GM21360 (cell line): Measurements from ENCODE around the gene KIR3DL2.
"Not testable (repeated sequence)": the region's sequence is repeated elsewhere in the genome, so short reads cannot be mapped to it uniquely, and the experiment has no call there.

Experiments used
- ATAC-seq: cut with Tn5 transposase; IDR thresholded peaks from one replicate; pipeline ENCODE4 v1.9.1; 2021; ENCODE audit warnings: mild to moderate bottlenecking, moderate library complexity; ENCODE audit not compliant: unreplicated experiment

KIR3DL2 gene

DNA sequence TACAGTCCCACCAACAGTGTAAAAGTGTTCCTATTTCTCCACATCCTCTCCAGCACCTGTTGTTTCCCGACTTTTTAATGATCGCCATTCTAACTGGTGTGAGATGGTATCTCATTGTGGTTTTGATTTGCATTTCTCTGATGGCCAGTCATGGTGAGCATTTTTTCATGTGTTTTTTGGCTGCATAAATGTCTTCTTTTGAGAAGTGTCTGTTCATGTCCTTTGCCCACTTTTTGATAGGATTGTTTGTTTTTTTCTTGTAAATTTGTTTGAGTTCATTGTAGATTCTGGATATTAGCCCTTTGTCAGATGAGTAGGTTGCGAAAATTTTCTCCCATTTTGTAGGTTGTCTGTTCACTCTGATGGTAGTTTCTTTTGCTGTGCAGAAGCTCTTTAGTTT is 13.2 kb downstream of the KIR3DL2 start:
- ATAC-seq = not testable (repeated sequence)

- no peak for ATAC-seq
Measured at GRCh38 chr19:54871696-54872095, 21.5 kb downstream of the KIR3DL2 start.

DNA sequence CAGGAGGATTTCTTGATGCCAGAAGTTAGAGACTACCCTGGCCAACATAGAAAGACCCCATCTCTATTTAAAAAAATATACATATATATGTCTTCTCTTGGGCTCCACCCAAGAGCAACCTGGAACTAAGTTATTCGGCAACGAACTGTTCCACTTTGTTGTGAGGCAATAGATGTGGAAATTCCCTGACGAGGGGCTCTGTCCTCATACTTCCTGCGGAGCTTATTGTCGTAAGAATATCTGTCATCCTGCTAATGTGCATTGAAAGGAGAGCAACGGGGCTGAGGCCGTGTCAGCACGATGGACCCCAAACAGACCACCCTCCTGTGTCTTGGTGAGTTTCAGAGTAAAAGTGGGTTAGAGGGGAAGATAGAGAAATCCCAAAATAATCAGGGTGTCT is 23.7 kb downstream of the KIR3DL2 start, which contains the start of gene FCAR:
FCAR (plus strand) TSS at position 246 of the 400 bp plus-strand sequence; CDS start at position 301, 55 bp downstream.
- no peak for ATAC-seq

- ATAC-seq = no peak
Measured at GRCh38 chr19:54875506-54875905, 25.3 kb downstream of the KIR3DL2 start.

- ATAC-seq = no peak
Measured at GRCh38 chr19:54877471-54877870, 27.2 kb downstream of the KIR3DL2 start.

DNA sequence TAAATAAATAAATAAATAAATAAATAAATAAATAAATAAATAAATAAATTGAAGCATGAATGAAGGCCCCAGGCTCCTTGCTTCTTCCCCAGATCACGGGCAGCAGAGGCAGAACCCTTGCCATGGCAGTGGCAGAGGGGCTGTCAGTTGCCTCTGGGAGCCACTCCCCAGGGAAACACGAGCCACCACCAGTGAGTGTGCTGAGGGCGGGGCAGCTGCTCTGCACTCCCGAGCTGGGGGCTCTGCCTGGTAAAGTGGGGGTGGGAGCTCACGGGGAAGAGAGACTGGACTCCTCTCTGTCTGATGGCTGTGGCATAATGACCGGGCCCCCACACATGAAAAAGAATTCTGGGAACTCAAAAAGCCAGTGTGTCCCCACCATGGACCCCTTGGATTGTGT is 31.6 kb downstream of the KIR3DL2 start:
- ATAC-seq = no peak

DNA sequence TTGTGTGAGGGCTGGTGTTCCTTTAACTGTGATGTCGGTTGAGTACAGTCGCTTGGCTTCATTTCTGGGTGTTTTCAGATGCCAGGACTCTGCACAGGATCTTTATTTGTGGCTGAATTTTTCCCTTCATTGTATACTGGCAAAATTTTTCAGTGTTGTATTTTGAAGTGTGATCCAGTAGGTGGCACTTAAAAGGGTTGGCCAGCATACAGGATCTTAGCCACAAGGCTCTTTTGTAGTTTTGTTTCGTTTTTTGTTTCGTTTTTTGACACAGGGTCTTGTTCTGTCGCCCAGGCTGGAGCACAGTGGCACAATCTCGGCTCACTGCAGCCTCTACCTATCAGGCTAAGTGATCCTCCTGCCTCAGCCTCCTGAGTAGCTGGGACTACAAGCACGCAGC is 32.5 kb downstream of the KIR3DL2 start:
- no peak for ATAC-seq

- no peak for ATAC-seq
Measured at GRCh38 chr19:54883228-54883627, 33.0 kb downstream of the KIR3DL2 start.

GRCh38 chr19:54888239-54888638 is 38.0 kb downstream of the KIR3DL2 start:
- no peak for ATAC-seq

- no peak for ATAC-seq
Measured at GRCh38 chr19:54889566-54889965, 39.3 kb downstream of the KIR3DL2 start.

DNA sequence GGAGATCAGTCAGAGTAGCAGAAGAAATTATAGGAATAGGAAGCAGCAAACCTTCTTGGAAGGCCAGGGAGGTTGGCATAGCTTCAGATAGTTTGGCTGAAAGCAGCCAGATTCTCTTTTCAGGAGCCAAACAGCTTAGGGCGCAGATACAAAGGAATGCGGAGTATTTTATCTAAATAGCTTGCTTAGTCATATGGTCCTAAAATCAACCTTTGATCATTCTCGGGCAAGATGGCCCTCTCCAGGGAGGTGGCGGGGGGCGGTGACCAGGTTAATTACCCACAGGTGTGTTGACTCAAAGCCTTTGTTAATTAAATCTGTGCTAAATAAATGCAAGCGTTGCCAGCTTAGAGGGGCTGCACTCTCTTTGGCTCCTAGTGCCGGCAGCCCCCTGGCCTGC is 43.2 kb downstream of the KIR3DL2 start:
- ATAC-seq = no peak

- not testable (repeated sequence) for ATAC-seq
Measured at GRCh38 chr19:54894106-54894505, 43.9 kb downstream of the KIR3DL2 start.

- no peak for ATAC-seq
Measured at GRCh38 chr19:54896036-54896435, 45.8 kb downstream of the KIR3DL2 start.

GRCh38 chr19:54898685-54899084 is 48.4 kb downstream of the KIR3DL2 start:
- not testable (repeated sequence) for ATAC-seq

GRCh38 chr19:54899646-54900045 is 49.4 kb downstream of the KIR3DL2 start:
- ATAC-seq = not testable (repeated sequence)

- ATAC-seq = not testable (repeated sequence)
Measured at GRCh38 chr19:54901153-54901552, 50.9 kb downstream of the KIR3DL2 start.

DNA sequence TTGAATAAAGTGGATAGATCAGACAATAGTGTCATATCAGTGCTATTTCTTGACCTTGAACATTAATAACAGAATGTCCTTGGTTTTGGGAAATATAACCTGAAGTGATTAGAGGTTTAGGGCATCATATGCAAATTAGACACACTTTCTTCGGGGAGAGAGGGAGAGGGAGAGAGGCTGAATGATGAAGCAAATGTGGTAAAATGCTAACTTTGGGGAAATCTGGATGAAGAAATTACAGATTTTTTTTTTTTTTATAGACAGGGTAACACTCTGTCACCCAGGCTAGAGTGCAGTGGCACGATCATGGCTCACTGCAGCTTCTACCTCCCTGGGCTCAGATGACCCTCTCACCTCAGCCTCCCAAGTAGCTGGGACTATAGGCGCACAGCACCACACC is 51.8 kb downstream of the KIR3DL2 start:
- ATAC-seq = no peak

DNA sequence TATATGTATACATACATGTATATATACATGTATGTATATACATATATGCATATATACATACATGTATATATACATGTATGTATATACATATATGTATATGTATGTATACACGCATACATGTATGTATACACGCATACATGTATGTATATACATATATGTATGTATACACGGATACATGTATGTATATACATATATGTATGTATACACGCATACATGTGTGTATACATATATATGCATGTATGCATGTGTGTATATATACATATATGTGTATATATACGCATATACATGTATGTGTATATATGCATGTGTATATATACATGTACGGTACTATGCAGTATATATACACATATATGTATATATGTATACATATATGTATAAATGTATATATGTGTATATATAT is 53.1 kb downstream of the KIR3DL2 start:
- no peak for ATAC-seq

DNA sequence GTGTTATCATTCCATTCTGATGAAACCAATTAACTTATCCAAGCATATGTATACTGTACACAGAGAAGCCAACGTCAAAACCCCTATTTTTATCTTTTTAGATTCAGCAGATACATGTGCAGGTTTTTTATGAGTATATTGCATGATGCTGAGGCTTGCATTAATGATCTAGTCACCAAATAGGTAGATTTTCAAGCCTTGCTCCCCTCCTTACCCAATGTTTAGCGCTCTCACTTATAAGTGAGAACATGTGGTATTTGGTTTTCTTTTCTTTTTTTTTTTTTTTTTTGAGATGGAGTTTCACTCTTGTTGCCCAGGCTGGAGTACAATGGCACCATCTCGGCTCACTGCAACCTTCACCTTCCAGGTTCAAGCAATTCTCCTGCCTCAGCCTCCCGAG is 54.0 kb downstream of the KIR3DL2 start:
- ATAC-seq = not testable (repeated sequence)

DNA sequence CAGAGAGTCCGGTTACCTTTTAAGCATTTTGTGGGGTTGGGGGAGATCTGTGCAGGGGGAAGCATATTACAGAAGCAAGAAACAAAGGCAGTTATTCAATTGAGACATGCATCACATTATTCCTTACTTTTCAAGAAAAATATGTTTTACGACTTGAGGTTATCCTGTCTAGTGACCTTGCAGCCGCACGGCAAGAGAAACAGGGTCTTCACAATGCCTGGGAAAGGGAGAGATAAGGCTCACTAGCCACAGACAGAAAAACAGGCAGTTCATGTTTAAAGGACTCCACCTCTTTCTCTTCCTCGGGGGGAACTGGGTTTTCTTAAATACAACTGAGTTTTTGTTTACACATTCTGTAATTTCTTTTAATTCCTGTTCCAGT is 55.2 kb downstream of the KIR3DL2 start:
- ATAC-seq = no peak

DNA sequence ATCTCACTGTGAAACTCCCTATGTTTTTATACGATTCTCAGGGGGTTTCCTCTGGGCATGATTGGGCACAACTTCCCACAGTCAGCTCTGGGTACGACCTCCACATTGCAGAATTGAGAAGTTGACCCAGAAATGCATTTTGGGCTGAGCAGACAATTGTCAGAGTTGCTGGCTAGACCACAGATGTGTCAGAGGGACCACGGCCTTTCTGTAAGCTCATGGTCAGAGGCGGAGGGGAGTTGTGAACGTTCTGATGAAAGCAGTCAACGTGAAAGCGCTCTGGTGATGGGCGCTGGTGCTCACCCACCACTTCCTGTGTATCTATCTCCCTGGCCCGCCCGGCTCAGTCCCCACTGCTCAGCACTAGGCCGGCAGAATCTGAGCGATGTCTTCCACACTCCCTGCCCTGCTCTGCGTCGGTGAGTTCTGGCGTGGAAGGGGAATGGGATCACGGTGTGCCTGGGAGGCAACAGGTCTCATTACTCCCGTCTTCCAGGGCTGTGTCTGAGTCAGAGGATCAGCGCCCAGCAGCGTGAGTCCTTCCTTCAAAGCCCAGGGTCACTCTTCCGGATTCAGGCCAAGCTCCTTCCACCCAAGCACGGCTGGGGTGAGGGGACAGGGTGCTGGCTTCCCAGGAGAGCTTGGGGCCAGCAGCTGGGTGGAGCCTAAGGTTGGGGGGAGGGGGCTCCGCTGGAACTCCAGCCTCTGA is 55.7 kb downstream of the KIR3DL2 start, which contains the start of gene NCR1:
NCR1 (plus strand) TSS at position 346 of the 709 bp plus-strand sequence; CDS start at position 386, 40 bp downstream.
- ATAC-seq = no peak

GRCh38 chr19:54906819-54907218 is 56.6 kb downstream of the KIR3DL2 start:
- no peak for ATAC-seq

- ATAC-seq = not testable (repeated sequence)
Measured at GRCh38 chr19:54907899-54908298, 57.7 kb downstream of the KIR3DL2 start.
